VCaP (cell line): Measurements from ENCODE around the gene SLC25A24.
"Not testable (repeated sequence)": the region's sequence is repeated elsewhere in the genome, so short reads cannot be mapped to it uniquely, and the experiment has no call there.

Experiments
- H3K27ac ChIP-seq: fragments of 450-650 bp; 2 replicates; pipeline ENCODE4 v1.5.1; 2017
- CTCF ChIP-seq: fragments of 450-650 bp; conservative IDR thresholded peaks from 2 replicates; pipeline ENCODE4 v1.5.1; 2017; ENCODE audit warnings: mild to moderate bottlenecking, moderate library complexity

SLC25A24 gene

GRCh38 chr1:108199781-108200686, at the start of gene SLC25A24:
TSS of gene SLC25A24 (minus strand) at chr1:108200343. CDS start at chr1:108200138, 205 bp downstream.
- TF ChIP-seq CTCF, result no peak
- peak within 1 kb of the TSS; percentile 93 for H3K27ac ChIP-seq

GRCh38 chr1:108243976-108244375, 43.8 kb upstream of the SLC25A24 start, which contains the start of gene NBPF4:
TSS of gene NBPF4 (minus strand) at chr1:108244076. CDS start at chr1:108243761, 315 bp downstream.
- not testable (repeated sequence) for H3K27ac ChIP-seq

- not testable (repeated sequence) for H3K27ac ChIP-seq
Measured at GRCh38 chr1:108239426-108239825, 39.3 kb upstream of the SLC25A24 start.

- not testable (repeated sequence) for H3K27ac ChIP-seq
Measured at GRCh38 chr1:108235308-108235707, 35.2 kb upstream of the SLC25A24 start.

GRCh38 chr1:108232183-108232582, 32.0 kb upstream of the SLC25A24 start:
- not testable (repeated sequence) for H3K27ac ChIP-seq

GRCh38 chr1:108229976-108230375, 29.8 kb upstream of the SLC25A24 start:
- not testable (repeated sequence) for H3K27ac ChIP-seq

- H3K27ac ChIP-seq, result not testable (repeated sequence)
Measured at GRCh38 chr1:108227772-108228171, 27.6 kb upstream of the SLC25A24 start.

GRCh38 chr1:108226855-108227254, 26.7 kb upstream of the SLC25A24 start:
- not testable (repeated sequence) for H3K27ac ChIP-seq

GRCh38 chr1:108223226-108223625, 23.1 kb upstream of the SLC25A24 start:
- H3K27ac ChIP-seq, result not testable (repeated sequence)

- H3K27ac ChIP-seq, result not testable (repeated sequence)
Measured at GRCh38 chr1:108217515-108218174, 17.5 kb upstream of the SLC25A24 start.

GRCh38 chr1:108217007-108217406, 16.9 kb upstream of the SLC25A24 start:
- H3K27ac ChIP-seq, result not testable (repeated sequence)

GRCh38 chr1:108216028-108216890, 16.1 kb upstream of the SLC25A24 start:
- H3K27ac ChIP-seq, result not testable (repeated sequence)

- not testable (repeated sequence) for H3K27ac ChIP-seq
- peak; percentile 65 for TF ChIP-seq CTCF
Measured at GRCh38 chr1:108214641-108215465, 14.7 kb upstream of the SLC25A24 start.
